Colonic mucosa (tissue), 4 donors: ENCODE data around the gene CNPY4. TPM values are rescaled to one million over a fixed set of nuclear protein-coding genes. Genes with fewer than 3 reads are reported as not detected.

Experiments used
- DNase-seq: peaks from one replicate; pipeline ENCODE4 v3.0.0-alpha.2; 2020
- H3K27ac ChIP-seq: fragments of 200-600 bp; one replicate; pipeline ENCODE4 v1.8.0; 2021
- H3K27me3 ChIP-seq: fragments of 200-600 bp; one replicate; pipeline ENCODE4 v1.8.0; 2021
- H3K36me3 ChIP-seq: fragments of 200-600 bp; one replicate; pipeline ENCODE4 v1.8.0; 2021
- H3K4me1 ChIP-seq: fragments of 200-600 bp; one replicate; pipeline ENCODE4 v1.8.0; 2021; ENCODE audit warnings: mild to moderate bottlenecking
- H3K4me3 ChIP-seq: fragments of 200-600 bp; one replicate; pipeline ENCODE4 v1.8.0; 2021
- H3K9ac ChIP-seq, 2 donors: one replicate each; pipeline ENCODE4 v1.7.0; 2013; ENCODE audit warnings: control low read depth in 2 of 2, low read depth in 2 of 2, low read length in 2 of 2
- H3K9me3 ChIP-seq: fragments of 200-600 bp; one replicate; pipeline ENCODE4 v1.8.0; 2021
- CTCF ChIP-seq: fragments of 200-600 bp; IDR thresholded peaks from one replicate; pipeline ENCODE4 v1.8.0; 2022; ENCODE audit warnings: antibody characterized with exemption, mild to moderate bottlenecking
- intact Hi-C: fragments of 100-400 bp; cut with DNase I; formaldehyde crosslinking; loops from one replicate; pipeline ENCODE4 v1.14.1; 2022
- total RNA-seq, 2 donors: library from RNA; stranded (reverse); fragmentation: NEBNext Ultra II Directional in 1 of 2; extraction: Animal tissue kit (Norgen Biotek cat#: 25700) in 1 of 2; gene quantifications; one replicate each; pipeline ENCODE4 v1.2.1, GENCODE V29; 2021
- donor health status: healthy.
- donor health status: DM: no; HTN: no; CAD: no.
- donor health status: DM: no; HTN: no; CAD: no.

CNPY4 gene
- total RNA-seq, 2 donors from 2014 or later: 8.4 to 10.6 TPM

- Histone ChIP-seq H3K27ac (no peak overlapping the region), H3K4me3 (no peak overlapping the region), H3K4me1 (no peaks in the 10 kb centered on the region), H3K27me3 (no peaks in the 10 kb centered on the region), H3K9me3 (no peaks in the 10 kb centered on the region), H3K9ac (no peak overlapping the region), H3K36me3 (no peaks in the 10 kb centered on the region)
- intact Hi-C loops: no loop called here
- TF ChIP-seq CTCF: no peak
- DNase-seq: no peak
Observed at GRCh38 chr7:100106633-100107032, 12.8 kb upstream of the CNPY4 start.

- H3K4me3 ChIP-seq: no peak overlapping the region
- DNase-seq: no peak
- H3K4me1 ChIP-seq: no peaks in the 10 kb centered on the region
- H3K36me3 ChIP-seq: no peaks in the 10 kb centered on the region
- H3K9me3 ChIP-seq: no peaks in the 10 kb centered on the region
- no peak overlapping the region for H3K9ac ChIP-seq
- H3K27ac ChIP-seq: no peak overlapping the region
- TF ChIP-seq CTCF: no peak
- no peaks in the 10 kb centered on the region for H3K27me3 ChIP-seq
- intact Hi-C loops: no loop called here
Observed at GRCh38 chr7:100107125-100107737, 12.2 kb upstream of the CNPY4 start.

GRCh38 chr7:100107890-100108289 is 11.5 kb upstream of the CNPY4 start:
- Histone ChIP-seq H3K9ac (no peak overlapping the region), H3K4me3 (no peak overlapping the region), H3K27ac (no peak overlapping the region), H3K27me3 (no peaks in the 10 kb centered on the region), H3K36me3 (no peaks in the 10 kb centered on the region), H3K9me3 (no peaks in the 10 kb centered on the region), H3K4me1 (no peaks in the 10 kb centered on the region)
- no peak for TF ChIP-seq CTCF
- intact Hi-C loops: no loop called here
- no peak for DNase-seq

- Histone ChIP-seq H3K27ac (no peak overlapping the region), H3K36me3 (no peaks in the 10 kb centered on the region), H3K9ac (no peak overlapping the region), H3K4me1 (no peaks in the 10 kb centered on the region), H3K27me3 (no peaks in the 10 kb centered on the region), H3K4me3 (no peak overlapping the region), H3K9me3 (no peaks in the 10 kb centered on the region)
- no peak for TF ChIP-seq CTCF
- intact Hi-C loops: no loop called here
- no peak for DNase-seq
Observed at GRCh38 chr7:100109521-100110163, 9.8 kb upstream of the CNPY4 start.

- TF ChIP-seq CTCF: no peak
- no peak for DNase-seq
- no peaks in the 10 kb centered on the region for H3K4me1 ChIP-seq
- H3K27ac ChIP-seq: no peak overlapping the region
- no peak overlapping the region for H3K9ac ChIP-seq
- intact Hi-C loops: no loop called here
- no peaks in the 10 kb centered on the region for H3K9me3 ChIP-seq
- H3K27me3 ChIP-seq: no peaks in the 10 kb centered on the region
- no peaks in the 10 kb centered on the region for H3K36me3 ChIP-seq
- no peak overlapping the region for H3K4me3 ChIP-seq
Observed at GRCh38 chr7:100111156-100111555, 8.3 kb upstream of the CNPY4 start.
